MG63 (cell line): ENCODE measurements around the gene NR5A2. TPM values are rescaled to one million over a fixed set of nuclear protein-coding genes. Genes with fewer than 3 reads are reported as not detected.
"Not testable (repeated sequence)": the region's sequence is repeated elsewhere in the genome, so short reads cannot be mapped to it uniquely, and the experiment has no call there.

Experiments
- DNase-seq: peaks from one replicate; pipeline ENCODE4 v3.0.0-alpha.2; 2020
- H3K27me3 ChIP-seq: fragments of 250-450 bp; sonication (Bioruptor Pico); 2 replicates; pipeline ENCODE4 v1.5.1; 2020; ENCODE audit warnings: mild to moderate bottlenecking, moderate library complexity
- H3K36me3 ChIP-seq: fragments of 250-450 bp; sonication (Bioruptor Pico); 2 replicates; pipeline ENCODE4 v1.5.1; 2020; ENCODE audit warnings: mild to moderate bottlenecking, moderate library complexity
- H3K4me3 ChIP-seq: fragments of 250-450 bp; sonication (Bioruptor Pico); 2 replicates; pipeline ENCODE4 v1.5.1; 2020; ENCODE audit warnings: mild to moderate bottlenecking, moderate library complexity
- H3K9me3 ChIP-seq: fragments of 250-450 bp; sonication (Bioruptor Pico); 2 replicates; pipeline ENCODE4 v1.5.1; 2020; ENCODE audit warnings: mild to moderate bottlenecking, moderate library complexity
- total RNA-seq: library from RNA; depleted of rRNA; stranded (reverse); fragments of >200 nt; shearing (Covaris generic); gene quantifications from 2 replicates; pipeline ENCODE4 v1.2.3, GENCODE V29; 2014; ENCODE audit warnings: low replicate concordance

Gene NR5A2
- total RNA-seq, 1 experiment from 2014 or later = not detected

DNA sequence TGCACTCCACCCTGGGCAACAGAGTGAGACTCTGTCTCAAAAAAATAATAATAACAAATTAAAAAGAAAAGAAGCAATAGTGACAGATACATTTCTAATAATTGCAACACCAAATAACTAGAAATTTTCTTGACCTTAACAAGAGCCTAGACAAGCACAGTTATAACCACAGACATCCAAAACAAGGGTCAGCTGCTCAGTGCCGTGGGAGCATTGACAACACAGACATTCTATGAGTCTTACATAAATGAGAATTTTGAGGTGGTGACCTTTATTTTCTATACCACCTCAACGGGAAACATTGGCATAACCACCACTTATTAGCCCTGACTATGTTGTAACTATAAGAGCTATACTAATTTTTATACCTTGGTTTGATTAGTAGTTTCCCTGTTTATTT, 156.1 kb downstream of the NR5A2 start:
- Histone ChIP-seq H3K9me3 (peaks cover 3% of the 10 kb centered on the region; the same call in 1 of the 2 replicates), H3K27me3 (no peaks in the 10 kb centered on the region), H3K4me3 (no peak overlapping the region), H3K36me3 (no peaks in the 10 kb centered on the region)
- DNase-seq = no peak

DNA sequence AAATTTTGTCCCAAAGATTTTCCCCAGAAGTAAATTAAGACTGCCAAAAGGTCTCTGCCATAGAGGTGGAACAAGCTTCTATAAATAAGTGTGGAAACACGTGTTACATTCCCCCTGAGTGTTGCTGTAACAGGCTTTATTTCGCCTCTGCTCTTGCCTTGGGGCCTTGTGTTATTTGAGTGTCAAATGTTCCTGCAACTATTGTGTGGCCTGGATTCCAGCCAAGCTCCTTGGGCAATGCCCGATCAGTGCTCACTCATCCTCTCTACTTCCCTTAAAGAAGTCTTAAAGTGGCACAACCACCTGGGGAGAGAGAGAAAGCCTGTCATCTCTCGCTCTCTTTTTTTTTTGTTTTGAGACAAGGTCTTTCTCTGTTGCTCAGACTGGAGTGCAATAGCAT, 156.7 kb downstream of the NR5A2 start:
- H3K36me3 ChIP-seq = no peaks in the 10 kb centered on the region
- no peaks in the 10 kb centered on the region for H3K27me3 ChIP-seq
- H3K4me3 ChIP-seq = no peak overlapping the region
- H3K9me3 ChIP-seq = peaks cover 3% of the 10 kb centered on the region; the same call in 1 of the 2 replicates
- peak; percentile 84 for DNase-seq

DNA sequence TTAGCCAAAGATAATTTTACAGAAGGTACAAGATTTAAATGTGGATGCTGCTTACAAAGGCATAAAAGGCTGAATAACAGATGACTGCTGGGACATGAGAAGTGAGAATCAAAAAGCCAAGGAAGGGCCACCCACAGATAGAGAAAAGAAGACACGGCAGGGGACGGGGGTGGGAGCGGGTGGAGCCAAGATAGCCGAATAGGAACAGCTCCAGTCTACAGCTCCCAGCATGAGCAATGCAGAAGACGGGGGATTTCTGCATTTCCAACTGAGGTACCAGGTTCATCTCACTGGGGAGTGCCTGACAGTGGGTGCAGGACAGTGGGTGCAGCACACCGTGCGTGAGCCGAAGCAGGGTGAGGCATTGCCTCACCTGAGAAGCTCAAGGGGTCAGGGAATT, 157.7 kb downstream of the NR5A2 start:
- not testable (repeated sequence) for DNase-seq, H3K36me3 ChIP-seq, H3K4me3 ChIP-seq, H3K27me3 ChIP-seq, H3K9me3 ChIP-seq

DNA sequence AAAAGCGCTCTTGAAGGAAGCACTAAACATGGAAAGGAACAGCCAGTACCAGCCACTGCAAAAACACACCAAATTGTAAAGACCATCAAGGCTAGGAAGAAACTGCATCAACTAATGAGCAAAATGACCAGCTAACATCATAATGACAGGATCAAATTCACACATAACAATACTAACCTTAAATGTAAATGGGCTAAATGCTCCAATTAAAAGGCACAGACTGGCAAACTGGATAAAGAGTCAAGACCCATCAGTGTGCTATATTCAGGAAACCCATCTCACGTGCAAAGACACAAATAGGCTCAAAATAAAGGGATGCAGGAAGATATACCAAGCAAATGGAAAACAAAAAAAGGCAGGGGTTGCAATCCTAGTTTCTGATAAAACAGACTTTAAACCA, 159.8 kb downstream of the NR5A2 start:
- H3K27me3 ChIP-seq, H3K4me3 ChIP-seq, H3K36me3 ChIP-seq, DNase-seq, H3K9me3 ChIP-seq: not testable (repeated sequence)

DNA sequence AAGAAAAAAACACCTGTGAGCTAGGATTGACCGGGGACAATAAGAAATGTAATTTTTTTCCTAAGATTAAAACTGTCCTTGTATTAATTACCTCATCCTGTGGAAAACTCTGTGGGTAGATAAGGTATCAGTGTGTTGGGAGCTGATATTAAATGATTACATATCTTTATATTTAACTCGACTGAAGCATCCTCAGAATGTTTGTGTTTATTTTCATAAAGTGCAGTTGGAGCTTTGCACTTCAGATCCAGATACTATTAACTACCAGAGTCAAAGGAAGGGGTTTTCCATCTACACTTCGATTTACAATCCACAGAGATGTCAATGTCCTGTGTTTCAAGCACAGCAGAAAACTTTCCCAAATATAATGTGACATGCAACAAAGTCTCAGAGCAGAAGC, 164.5 kb downstream of the NR5A2 start:
- Histone ChIP-seq H3K27me3 (no peaks in the 10 kb centered on the region), H3K9me3 (peaks cover 6% of the 10 kb centered on the region; the same call in 1 of the 2 replicates)

DNA sequence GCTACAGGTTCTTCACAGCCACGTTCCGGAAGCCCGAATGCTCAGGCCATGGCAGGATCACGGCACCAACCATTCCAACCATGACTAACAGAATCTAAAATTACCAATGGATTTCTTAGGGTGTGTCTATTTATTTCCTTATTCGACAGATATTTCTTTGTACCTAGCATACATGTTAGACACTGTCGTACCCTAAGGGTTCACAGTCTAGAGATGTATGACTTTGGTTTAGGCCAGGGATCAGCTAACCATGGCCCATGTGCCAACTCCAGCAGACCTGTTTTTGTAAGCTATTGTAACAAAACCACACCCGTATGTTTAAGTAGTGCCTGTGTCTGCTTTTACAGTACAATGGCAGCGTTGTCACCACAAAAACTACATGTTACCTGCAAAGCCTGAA, 167.0 kb downstream of the NR5A2 start:
- H3K4me3 ChIP-seq = no peak overlapping the region

More for the DNA sequence above, 164.5 kb downstream of the NR5A2 start:
- Histone ChIP-seq H3K4me3 (no peak overlapping the region), H3K36me3 (no peaks in the 10 kb centered on the region)
- DNase-seq = no peak

DNA sequence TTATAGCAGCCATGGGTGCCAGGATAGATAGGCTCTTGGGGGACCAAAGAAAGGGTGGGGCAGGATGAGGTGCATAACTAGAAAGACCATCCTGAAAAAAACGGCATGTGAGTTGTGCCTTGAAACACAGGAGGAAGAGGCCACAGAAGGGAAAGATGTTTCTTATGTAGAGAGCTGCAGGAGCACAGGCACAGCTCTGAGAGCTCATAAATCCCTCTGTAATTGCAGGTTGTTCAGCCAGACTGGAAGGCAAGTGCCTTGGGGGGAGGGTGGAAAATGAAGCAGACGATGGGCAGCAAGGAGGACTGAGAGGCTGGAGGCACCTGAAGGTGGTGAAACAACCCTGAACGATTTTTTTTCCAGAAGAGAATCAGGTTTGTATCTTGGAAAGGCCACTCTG, 170.7 kb downstream of the NR5A2 start:
- no peaks in the 10 kb centered on the region for H3K36me3 ChIP-seq
- H3K4me3 ChIP-seq = no peak overlapping the region
- H3K27me3 ChIP-seq = no peaks in the 10 kb centered on the region
- H3K9me3 ChIP-seq = no peaks in the 10 kb centered on the region
- no peak for DNase-seq

More for the DNA sequence above, 167.0 kb downstream of the NR5A2 start:
- Histone ChIP-seq H3K36me3 (no peaks in the 10 kb centered on the region), H3K27me3 (no peaks in the 10 kb centered on the region), H3K9me3 (0 out of 2 replicates have a peak, but pooled peaks cover 3% of the 10 kb centered on the region)
- DNase-seq = no peak

DNA sequence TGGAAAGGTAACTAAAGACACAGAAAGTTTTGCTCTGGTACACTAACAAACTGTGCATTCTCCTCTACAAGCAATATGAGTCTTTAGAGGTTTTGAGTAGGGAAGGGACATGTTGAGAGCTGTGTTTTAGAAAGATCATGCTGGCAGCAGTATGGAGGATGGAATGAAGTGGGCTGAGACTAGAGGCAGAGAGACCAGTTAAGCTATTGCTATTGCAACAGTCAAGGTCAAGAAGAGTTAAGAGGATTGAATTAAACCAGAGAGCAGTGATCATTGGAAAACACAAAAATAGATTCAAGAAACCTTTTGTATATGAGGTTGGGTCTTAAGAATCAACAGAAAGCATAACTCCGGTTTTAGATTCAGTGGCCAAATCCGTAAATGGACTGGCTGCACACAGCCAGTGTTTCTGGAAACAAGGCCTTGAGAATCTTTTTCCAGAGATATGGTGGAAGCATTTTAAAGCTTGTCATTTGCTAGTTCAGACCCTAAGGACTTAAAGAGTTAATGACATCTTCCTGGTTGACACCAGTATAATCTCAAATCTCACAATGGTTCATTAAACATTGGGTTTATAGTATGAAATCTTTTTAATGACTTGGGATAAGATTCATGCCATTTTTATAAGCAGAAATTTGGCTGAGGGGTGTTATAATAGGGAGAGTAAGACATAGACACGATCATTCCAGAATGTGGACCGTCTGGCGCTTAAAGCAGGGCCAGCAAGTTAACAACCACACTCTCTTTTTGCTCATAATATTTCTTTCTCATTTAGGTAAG, 177.9 kb downstream of the NR5A2 start:
- Histone ChIP-seq H3K4me3 (no peak overlapping the region), H3K9me3 (no peaks in the 10 kb centered on the region; the same call in 1 of the 2 replicates), H3K27me3 (no peaks in the 10 kb centered on the region), H3K36me3 (no peaks in the 10 kb centered on the region)
- no peak for DNase-seq

DNA sequence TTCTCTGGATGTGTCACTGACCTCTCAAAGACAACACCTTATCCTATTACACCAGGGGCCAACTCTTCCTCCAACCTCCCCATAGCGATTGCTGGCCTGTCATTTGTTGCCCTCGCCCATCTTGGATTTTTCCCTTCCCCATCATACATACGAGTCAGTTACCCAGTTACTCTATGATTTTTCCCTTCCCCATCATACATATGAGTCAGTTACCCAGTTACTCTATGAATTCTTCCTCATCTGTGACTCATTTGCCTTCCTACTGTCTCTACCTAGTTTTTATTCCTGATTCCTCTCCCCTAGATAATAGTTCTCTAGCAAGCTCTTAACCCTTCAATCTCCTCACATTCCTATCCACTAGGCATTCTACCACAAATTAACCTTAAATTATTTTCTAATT, 178.8 kb downstream of the NR5A2 start:
- no peaks in the 10 kb centered on the region for H3K27me3 ChIP-seq
- DNase-seq = no peak

DNA sequence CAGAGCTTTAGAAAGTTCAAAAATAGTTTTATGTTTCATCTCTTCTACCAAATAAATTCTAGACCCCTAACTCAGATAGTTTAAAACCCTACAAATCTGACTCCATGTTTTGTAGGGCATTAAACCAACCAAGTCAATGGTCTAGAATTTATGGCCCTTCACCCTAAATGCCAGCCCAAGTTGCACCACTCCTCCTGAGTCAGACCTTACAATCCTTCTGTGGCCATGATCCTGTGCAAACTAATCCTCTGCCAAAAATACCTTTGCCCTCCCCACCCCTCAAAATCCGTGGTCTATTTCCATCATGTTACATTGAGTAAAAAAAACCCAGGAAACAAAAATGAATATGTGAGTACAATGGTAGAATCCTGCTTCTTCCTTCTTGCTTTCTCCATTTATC, 179.3 kb downstream of the NR5A2 start:
- H3K9me3 ChIP-seq = no peaks in the 10 kb centered on the region; the same call in 1 of the 2 replicates
- peak; percentile 42 for DNase-seq
- no peaks in the 10 kb centered on the region for H3K27me3 ChIP-seq
- H3K4me3 ChIP-seq = no peak overlapping the region
- H3K36me3 ChIP-seq = no peaks in the 10 kb centered on the region

More for the DNA sequence above, 178.8 kb downstream of the NR5A2 start:
- no peaks in the 10 kb centered on the region for H3K36me3 ChIP-seq
- H3K4me3 ChIP-seq = no peak overlapping the region
- H3K9me3 ChIP-seq = no peaks in the 10 kb centered on the region; the same call in 1 of the 2 replicates

DNA sequence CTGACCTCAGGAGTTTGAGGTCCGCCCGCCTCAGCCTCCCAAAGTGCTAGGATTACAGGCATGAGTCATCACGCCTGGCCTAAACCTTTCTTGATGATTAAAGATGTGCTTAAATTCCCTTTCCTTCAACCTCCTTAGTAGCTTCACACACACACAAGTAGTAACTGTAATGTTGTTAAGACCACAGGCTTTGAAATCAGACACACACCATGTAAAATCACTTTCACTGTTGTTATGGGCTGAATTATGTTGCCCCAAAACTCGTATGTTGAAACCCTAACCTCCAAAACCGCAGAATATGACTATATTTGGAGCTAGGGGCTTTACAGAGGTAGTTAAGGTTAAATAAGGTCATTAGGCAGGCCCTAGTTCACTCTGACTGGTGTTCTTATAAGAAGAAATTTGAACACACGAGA, 180.2 kb downstream of the NR5A2 start:
- Histone ChIP-seq H3K9me3 (no peaks in the 10 kb centered on the region; the same call in 1 of the 2 replicates), H3K4me3 (no peak overlapping the region), H3K27me3 (no peaks in the 10 kb centered on the region), H3K36me3 (no peaks in the 10 kb centered on the region)
- DNase-seq = peak; percentile 48

DNA sequence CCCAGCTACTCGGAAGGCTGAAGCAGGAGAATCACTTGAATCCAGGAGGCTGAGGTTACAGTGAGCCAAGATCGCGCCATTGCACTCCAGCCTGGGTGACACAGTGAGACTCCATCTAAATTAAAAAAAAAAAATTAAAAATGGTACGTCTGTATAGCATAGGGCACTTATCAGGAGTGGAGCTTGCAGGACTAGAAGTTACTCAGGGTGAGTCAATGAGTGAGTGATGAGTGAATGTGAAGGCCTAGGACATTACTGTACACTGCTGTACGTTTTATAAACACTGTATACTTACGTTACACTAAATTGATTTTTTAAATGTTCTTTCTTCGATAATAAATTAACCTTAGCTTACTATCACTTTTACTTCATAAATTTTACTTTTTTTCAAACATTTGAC, 183.6 kb downstream of the NR5A2 start:
- H3K27me3 ChIP-seq = no peaks in the 10 kb centered on the region
- peaks cover 7% of the 10 kb centered on the region for H3K9me3 ChIP-seq
- DNase-seq = peak; percentile 33
- H3K4me3 ChIP-seq = no peak overlapping the region
- H3K36me3 ChIP-seq = no peaks in the 10 kb centered on the region

DNA sequence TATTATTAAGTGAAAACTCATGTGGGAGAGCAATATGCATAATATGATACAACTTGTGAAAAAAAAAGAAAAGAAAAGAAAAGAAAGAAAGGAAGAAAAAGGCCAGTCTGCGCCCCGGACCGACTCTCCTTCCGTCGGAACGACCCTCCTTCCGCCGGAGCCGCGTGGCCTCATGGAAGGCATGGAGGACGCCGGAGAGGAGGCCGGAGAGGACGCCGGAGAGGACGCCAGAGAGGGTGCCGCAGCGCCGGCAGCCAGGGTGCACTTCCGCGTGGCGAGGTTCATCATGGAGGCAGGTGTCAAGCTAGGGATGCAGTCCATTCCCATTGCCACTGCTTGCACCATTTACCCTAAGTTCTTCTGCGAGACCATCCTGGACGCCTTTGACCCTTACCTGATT, 185.9 kb downstream of the NR5A2 start:
- H3K9me3 ChIP-seq = peaks cover 7% of the 10 kb centered on the region
- H3K27me3 ChIP-seq = no peaks in the 10 kb centered on the region
- H3K4me3 ChIP-seq = no peak overlapping the region
- no peaks in the 10 kb centered on the region for H3K36me3 ChIP-seq
- no peak for DNase-seq

DNA sequence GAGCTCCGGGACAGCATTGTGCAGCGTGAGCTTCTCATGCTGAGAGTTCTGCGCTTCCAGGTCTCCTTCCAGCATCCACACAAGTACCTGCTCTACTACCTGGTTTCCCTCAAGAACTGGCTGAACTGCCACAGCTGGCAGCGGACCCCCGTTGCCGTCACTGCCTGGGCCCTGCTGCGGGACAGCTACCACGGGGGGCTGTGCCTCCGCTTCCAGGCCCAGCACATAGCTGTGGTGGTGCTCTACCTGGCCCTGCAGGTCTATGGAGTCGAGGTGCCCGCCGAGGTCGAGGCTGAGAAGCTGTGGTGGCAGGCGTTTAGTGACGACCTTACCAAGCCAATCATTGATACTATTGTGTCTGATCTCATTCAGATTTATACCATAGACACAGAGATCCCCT, 186.4 kb downstream of the NR5A2 start:
- Histone ChIP-seq H3K9me3 (peaks cover 7% of the 10 kb centered on the region), H3K27me3 (no peaks in the 10 kb centered on the region), H3K4me3 (no peak overlapping the region), H3K36me3 (no peaks in the 10 kb centered on the region)
- DNase-seq = no peak

DNA sequence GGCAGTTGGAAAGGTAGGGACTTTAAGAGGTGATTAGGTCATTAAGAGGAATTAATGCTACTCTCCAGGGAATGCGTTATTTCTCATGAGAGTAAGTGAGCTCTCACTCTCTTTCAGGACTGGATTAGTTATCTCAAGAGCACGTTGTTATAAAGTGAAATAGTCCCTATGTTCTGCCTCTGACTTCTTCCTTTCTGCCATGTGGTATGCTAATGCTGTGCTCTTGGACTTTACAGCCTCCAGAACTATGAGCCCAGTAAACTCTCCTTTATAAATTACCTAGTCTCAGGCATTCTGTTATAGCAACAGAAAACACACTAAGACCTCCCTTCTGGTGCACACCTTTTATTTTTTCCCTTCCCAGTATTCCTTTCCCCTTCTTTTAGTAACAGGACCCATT, 187.8 kb downstream of the NR5A2 start:
- no peaks in the 10 kb centered on the region for H3K27me3 ChIP-seq
- H3K9me3 ChIP-seq = peaks cover 7% of the 10 kb centered on the region
- DNase-seq = no peak
- H3K36me3 ChIP-seq = no peaks in the 10 kb centered on the region
- no peak overlapping the region for H3K4me3 ChIP-seq

DNA sequence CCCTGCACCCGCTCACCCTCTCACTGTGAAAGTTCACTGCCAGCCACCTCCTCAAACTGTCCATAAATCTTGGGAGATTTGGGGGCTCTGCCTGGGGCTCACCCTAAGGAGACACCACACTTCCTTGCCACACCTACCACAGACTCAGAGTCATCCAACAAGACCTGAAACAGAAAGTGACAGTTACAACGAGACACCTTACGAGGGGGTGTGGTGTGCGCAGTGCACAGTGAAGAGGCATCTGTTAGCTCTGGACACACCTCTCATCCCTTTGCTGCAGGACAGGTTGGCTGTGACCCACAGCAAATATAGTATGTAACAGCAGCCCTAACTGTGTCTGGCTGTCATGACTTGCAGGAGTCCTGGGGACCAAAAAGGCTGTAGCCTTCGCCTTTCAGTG, 190.2 kb downstream of the NR5A2 start:
- DNase-seq = no peak
- no peak overlapping the region for H3K4me3 ChIP-seq
- H3K27me3 ChIP-seq = no peaks in the 10 kb centered on the region
- H3K36me3 ChIP-seq = no peaks in the 10 kb centered on the region
- H3K9me3 ChIP-seq = peaks cover 7% of the 10 kb centered on the region

DNA sequence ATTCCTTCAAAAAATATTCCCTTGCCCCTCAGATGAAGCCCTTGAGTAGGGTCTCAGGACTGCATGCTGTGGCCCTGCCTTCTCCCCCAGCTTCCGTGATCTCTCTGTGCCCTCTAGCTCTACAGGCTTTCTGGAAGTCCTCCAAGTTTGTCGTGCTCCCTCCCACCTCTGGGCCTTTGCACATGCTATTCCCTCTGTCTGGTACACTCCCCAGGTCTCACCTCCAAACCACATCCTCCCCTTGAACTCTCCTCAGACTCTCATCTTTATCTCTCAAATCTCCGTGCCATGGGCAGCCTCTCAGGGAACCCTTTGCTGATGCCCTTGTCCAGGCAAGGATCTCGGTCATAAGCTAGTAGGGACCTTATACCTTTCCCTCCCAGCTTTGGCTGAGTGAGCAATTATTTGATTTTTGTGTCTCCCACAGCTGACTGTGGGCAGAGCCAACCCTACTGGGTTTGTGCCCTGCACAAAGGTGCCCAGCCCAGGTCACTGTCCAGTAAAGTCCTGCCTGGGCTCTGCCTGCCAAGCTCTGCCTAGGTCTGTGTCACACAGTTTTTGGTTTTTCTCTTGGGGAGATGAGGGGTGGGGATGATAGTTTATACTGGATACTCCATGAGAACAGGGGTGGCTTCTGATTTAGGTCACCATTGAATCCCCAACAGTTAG, 194.2 kb downstream of the NR5A2 start:
- H3K9me3 ChIP-seq = no peaks in the 10 kb centered on the region
- DNase-seq = no peak
- no peaks in the 10 kb centered on the region for H3K36me3 ChIP-seq
- H3K27me3 ChIP-seq = no peaks in the 10 kb centered on the region
- no peak overlapping the region for H3K4me3 ChIP-seq

DNA sequence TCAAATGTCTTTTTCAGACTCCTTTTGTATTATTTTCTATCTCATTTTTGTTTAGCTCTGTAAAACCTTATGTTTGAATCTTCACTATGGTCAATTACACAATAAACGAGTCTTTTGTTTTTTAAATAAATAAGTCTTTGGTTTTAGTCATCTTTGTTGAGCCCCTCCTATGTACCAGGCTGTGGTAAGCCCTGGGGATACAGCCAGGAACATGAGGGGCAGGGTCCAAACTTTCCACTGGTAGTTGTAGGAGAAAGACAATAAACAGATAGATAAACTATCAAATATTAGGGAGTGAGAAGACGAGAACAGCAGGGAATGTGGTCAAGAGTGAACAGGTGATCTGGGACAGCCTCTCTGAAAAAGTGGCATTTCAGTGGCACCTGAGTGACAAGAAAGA, 195.7 kb downstream of the NR5A2 start:
- no peaks in the 10 kb centered on the region for H3K27me3 ChIP-seq
- H3K4me3 ChIP-seq = no peak overlapping the region
- no peaks in the 10 kb centered on the region for H3K9me3 ChIP-seq
- DNase-seq = no peak
- no peaks in the 10 kb centered on the region for H3K36me3 ChIP-seq
